G401.6 (cell line): ENCODE results near the gene ADGRE2.
"Not testable (repeated sequence)": the region's sequence is repeated elsewhere in the genome, so short reads cannot be mapped to it uniquely, and the experiment has no call there.

Experiments used
- FAIRE-seq: peaks from 2 replicates; lab custom pipeline; 2012; peaks lifted over from hg19 to GRCh38; lab: Jason Lieb, UNC

Gene ADGRE2

GRCh38 chr19:14778110-14778845 is at the start of gene ADGRE2:
TSS of gene ADGRE2 (minus strand) at chr19:14778560. CDS start at chr19:14776756, 1,804 bp downstream.
- FAIRE-seq, result not testable (repeated sequence)

GRCh38 chr19:14826006-14826405 is 47.6 kb upstream of the ADGRE2 start:
- FAIRE-seq, result no peak

- FAIRE-seq, result no peak
These were observed 43.6 kb upstream of the ADGRE2 start for GRCh38 chr19:14821937-14822336.

- FAIRE-seq, result no peak
These were observed 40.2 kb upstream of the ADGRE2 start for GRCh38 chr19:14818588-14818987.

- no peak for FAIRE-seq
These were observed 38.7 kb upstream of the ADGRE2 start for GRCh38 chr19:14817052-14817451.

- no peak for FAIRE-seq
These were observed 36.8 kb upstream of the ADGRE2 start for GRCh38 chr19:14814982-14815652.

GRCh38 chr19:14809272-14810057 is 31.1 kb upstream of the ADGRE2 start:
- FAIRE-seq, result no peak

- no peak for FAIRE-seq
These were observed 26.4 kb upstream of the ADGRE2 start for GRCh38 chr19:14804765-14805164.

GRCh38 chr19:14798760-14799159 is 20.4 kb upstream of the ADGRE2 start:
- FAIRE-seq, result no peak

- FAIRE-seq, result no peak
These were observed 17.7 kb upstream of the ADGRE2 start for GRCh38 chr19:14796021-14796420.

- no peak for FAIRE-seq
These were observed 16.8 kb upstream of the ADGRE2 start for GRCh38 chr19:14795078-14795721.

GRCh38 chr19:14792250-14792649 is 13.9 kb upstream of the ADGRE2 start:
- not testable (repeated sequence) for FAIRE-seq

- no peak for FAIRE-seq
These were observed 8.1 kb upstream of the ADGRE2 start for GRCh38 chr19:14786421-14786851.

- FAIRE-seq, result not testable (repeated sequence)
These were observed 6.9 kb upstream of the ADGRE2 start for GRCh38 chr19:14785102-14785793.

GRCh38 chr19:14784730-14785101 is 6.4 kb upstream of the ADGRE2 start:
- FAIRE-seq, result not testable (repeated sequence)

- FAIRE-seq, result not testable (repeated sequence)
These were observed 5.1 kb upstream of the ADGRE2 start for GRCh38 chr19:14783410-14783998.

- no peak for FAIRE-seq
These were observed 4.5 kb upstream of the ADGRE2 start for GRCh38 chr19:14782626-14783409.

- not testable (repeated sequence) for FAIRE-seq
These were observed 3.6 kb upstream of the ADGRE2 start for GRCh38 chr19:14781713-14782536.

GRCh38 chr19:14780622-14781225 is 2.4 kb upstream of the ADGRE2 start:
- FAIRE-seq, result not testable (repeated sequence)
